SH-SY5Y (cell line): ENCODE results near the gene LRRIQ1.

ENCODE experiments used
- GATA2 ChIP-seq: IDR thresholded peaks from 2 replicates; pipeline ENCODE4 v1.6.1; 2011; ENCODE audit warnings: mild to moderate bottlenecking, low read depth, low read length
- GATA3 ChIP-seq: IDR thresholded peaks from 2 replicates; pipeline ENCODE4 v1.6.1; 2011; ENCODE audit warnings: low read depth, mild to moderate bottlenecking, low read length, moderate library complexity

GRCh38 chr12:85225501-85225900, 189.3 kb downstream of the LRRIQ1 start:
- no peak for TF ChIP-seq GATA2
- no peak for TF ChIP-seq GATA3
